Heart left ventricle (tissue), 16 donors: ENCODE data around the gene BACH2. TPM values are rescaled to one million over a fixed set of nuclear protein-coding genes. Genes with fewer than 3 reads are reported as not detected.
"Not testable (repeated sequence)": the region's sequence is repeated elsewhere in the genome, so short reads cannot be mapped to it uniquely, and the experiment has no call there.

ENCODE experiments used
- ATAC-seq, 4 donors: fragments of 200-7000 bp; cut with Tn5 transposase; one replicate each; pipeline ENCODE4 v1.9.1; 2020 to 2022; ENCODE audit warnings: moderate library complexity in 4 of 4, mild to moderate bottlenecking in 3 of 4, moderate number of reproducible peaks in 1 of 4
- DNase-seq, 5 donors: peaks; one replicate each; pipeline ENCODE4 v3.0.0-alpha.2; 2020
- H3K27ac ChIP-seq, 12 donors: fragments of 200-600 bp; sonication (generic) in 4 of 12; one replicate each; pipeline versions ENCODE4 v1.5.0 to v1.8.0; 2016 to 2022; ENCODE audit warnings: mild to moderate bottlenecking in 2 of 12
- H3K27me3 ChIP-seq, 9 donors: fragments of 200-600 bp; sonication (generic) in 2 of 9; one replicate each; pipeline versions ENCODE4 v1.5.1 to v1.8.0; 2016 to 2022; ENCODE audit warnings: mild to moderate bottlenecking in 3 of 9
- H3K36me3 ChIP-seq, 9 donors: fragments of 200-600 bp; sonication (generic) in 2 of 9; one replicate each; pipeline versions ENCODE4 v1.5.0 to v1.8.0; 2018 to 2022; ENCODE audit warnings: mild to moderate bottlenecking in 2 of 9
- H3K4me1 ChIP-seq, 12 donors: fragments of 200-600 bp; sonication (generic) in 4 of 12; one replicate each; pipeline versions ENCODE4 v1.5.0 to v1.8.0; 2016 to 2022; ENCODE audit warnings: mild to moderate bottlenecking in 3 of 12
- H3K4me3 ChIP-seq, 12 donors: fragments of 200-600 bp; sonication (generic) in 4 of 12; one replicate each; pipeline versions ENCODE4 v1.5.0 to v1.8.0; 2017 to 2022; ENCODE audit warnings: mild to moderate bottlenecking in 9 of 12, moderate library complexity in 4 of 12
- H3K9me3 ChIP-seq, 12 donors: fragments of 200-600 bp; sonication (generic) in 4 of 12; one replicate each; pipeline versions ENCODE4 v1.5.0 to v1.8.0; 2016 to 2022; ENCODE audit warnings: mild to moderate bottlenecking in 1 of 12
- CTCF ChIP-seq, 12 donors: fragments of 200-600 bp; sonication (generic) in 4 of 12; IDR thresholded peaks; one replicate each; pipeline versions ENCODE4 v1.5.0 to v1.8.0; 2018 to 2022; ENCODE audit warnings: antibody characterized with exemption in 12 of 12, mild to moderate bottlenecking in 5 of 12
- POLR2A ChIP-seq, 2 donors: fragments of 450-650 bp; IDR thresholded peaks; one replicate each; pipeline ENCODE4 v1.6.1; 2017; ENCODE audit warnings: antibody characterized with exemption in 2 of 2, mild to moderate bottlenecking in 2 of 2, moderate library complexity in 2 of 2
- WGBS, 4 donors: extraction: QIAGEN DNeasy Blood & Tissue Kit in 2 of 4; methylation state at CpG; one replicate each; pipeline versions ENCODE4 v1.1.5 to v1.1.7; 2013 to 2018; 5-methylcytosine and 5-hydroxymethylcytosine counted together
- intact Hi-C, 10 donors: fragments of 100-400 bp; cut with DNase I; formaldehyde crosslinking; loops; one replicate each; pipeline versions ENCODE4 v1.11.1 to v1.14.2; 2022
- polyA plus RNA-seq, 2 donors: library from polyadenylated mRNA; stranded (reverse); fragments of 200-250 nt; gene quantifications; one replicate each; pipeline ENCODE4 v1.2.3, GENCODE V29; 2013
- total RNA-seq, 9 donors: library from RNA; depleted of rRNA in 2 of 9; stranded (reverse); fragments of >200 nt in 2 of 9; fragmentation: NEBNext Ultra II Directional in 3 of 9; extraction: Animal tissue kit (Norgen Biotek cat#: 25700) in 3 of 9; gene quantifications; one replicate each; pipeline versions ENCODE4 v1.1.0 to v1.2.4, GENCODE V29; 2016 to 2023
- donor health status: ischemic (EF 13 %, LVEDD 7.1; RV severe dilation, severe dysfunction).
- donor health status: healthy with polysubstance abuse.
- donor health status: DM: no; HTN: yes; CAD: no.
- donor health status: DM: no; HTN: no; CAD: no.
- donor health status: ischemic (EF 25% LVEDD 6.9; RV normal size, moderate dysfunction).
- donor health status: ischemic (EF 25% LVEDD 5.7; RV mildly dilated, moderate dysfunction).
- donor health status: healthy.
- donor health status: DM: yes; HTN: yes; CAD: no.
- donor health status: ischemic (EF 35%, LVEDD 5.7; RV mildly dilated, moderate dysfunction).
- donor health status: nonischemic (EF 11% LVEDD 7.7; RV severe dilation, severe dysfunction).
- donor health status: DM: yes; HTN: yes; CAD: no.
- donor health status: PGD.
- donor health status: ischemic (EF 29% LVEDD 5.4; RV normal size, mild dysfunction).
- donor health status: nonischemic (EF 23%, LVEDD 6.1; RV moderate dilation, normal function).

The BACH2 gene
- total and polyA plus RNA-seq, 11 donors, result 0.23 to 8.4 (median 1.5) TPM

- H3K4me3 ChIP-seq, result no peak overlapping the region
- no peak for TF ChIP-seq CTCF (IDR thresholded peaks at IDR 0.05)
- no peak for TF ChIP-seq POLR2A (IDR thresholded peaks at IDR 0.05)
- no peak for ATAC-seq
- no peak for DNase-seq
- H3K4me1 ChIP-seq, result peaks cover 0 to 22% (median 5%) of the 10 kb centered on the region in 12 donors
- no peaks in the 10 kb centered on the region for H3K27me3 ChIP-seq
- H3K36me3 ChIP-seq, result no peaks in the 10 kb centered on the region
- H3K9me3 ChIP-seq, result no peaks in the 10 kb centered on the region
- intact Hi-C loops, result no loop called here
- WGBS, 4 donors, result 80 to 86% (median 85%) methylated on average over 6 of the region's 6 CpGs
- H3K27ac ChIP-seq, result no peak overlapping the region
These were observed 87.1 kb downstream of the BACH2 start for GRCh38 chr6:90209527-90209926.

- peaks cover 0 to 23% (median 5%) of the 10 kb centered on the region in 12 donors for H3K4me1 ChIP-seq
- DNase-seq, H3K4me3 ChIP-seq, intact Hi-C loops, H3K27me3 ChIP-seq, H3K36me3 ChIP-seq, ATAC-seq, H3K9me3 ChIP-seq, H3K27ac ChIP-seq: not testable (repeated sequence)
- WGBS, 4 donors, result 89 to 100% (median 97%) methylated on average over 2 of the region's 2 CpGs
These were observed 88.0 kb downstream of the BACH2 start for GRCh38 chr6:90208690-90209089.

GRCh38 chr6:90204327-90205056 lies 92.2 kb downstream of the BACH2 start:
- H3K27ac ChIP-seq, result no peak overlapping the region
- WGBS, 4 donors, result 63 to 77% (median 65%) methylated on average over 7 of the region's 7 CpGs
- TF ChIP-seq POLR2A (IDR thresholded peaks at IDR 0.05) (no peak), CTCF (IDR thresholded peaks at IDR 0.05) (no peak)

GRCh38 chr6:90203672-90204071 lies 93.0 kb downstream of the BACH2 start:
- Histone ChIP-seq H3K4me3 (no peak overlapping the region), H3K36me3 (no peaks in the 10 kb centered on the region), H3K27ac (no peak overlapping the region), H3K4me1 (peaks cover 0 to 11% (median 0%) of the 10 kb centered on the region in 12 donors), H3K27me3 (no peaks in the 10 kb centered on the region), H3K9me3 (no peaks in the 10 kb centered on the region)
- TF ChIP-seq CTCF (IDR thresholded peaks at IDR 0.05), result no peak
- TF ChIP-seq POLR2A (IDR thresholded peaks at IDR 0.05), result no peak
- ATAC-seq (no peak), DNase-seq (no peak)
- 73 to 83% (median 80%) methylated on average over 5 of the region's 5 CpGs for WGBS, 4 donors
- intact Hi-C loops, result no loop called here

More at GRCh38 chr6:90204327-90205056, 92.2 kb downstream of the BACH2 start:
- peaks cover 0 to 11% (median under 1%) of the 10 kb centered on the region in 12 donors for H3K4me1 ChIP-seq
- H3K36me3 ChIP-seq, result no peaks in the 10 kb centered on the region
- intact Hi-C loops, result no loop called here
- H3K27me3 ChIP-seq, result no peaks in the 10 kb centered on the region
- ATAC-seq (peak in 3 of 4 donors; percentile 41 to 79 (median 64)), DNase-seq (no peak)
- H3K4me3 ChIP-seq, result no peak overlapping the region
- H3K9me3 ChIP-seq, result no peaks in the 10 kb centered on the region
